GM12801 (cell line): ENCODE data around the gene SURF6.

Experiments used
- CTCF ChIP-seq: IDR thresholded peaks from one replicate; pipeline ENCODE4 v1.5.1; 2011; ENCODE audit warnings: control low read depth; ENCODE audit not compliant: insufficient read length; ENCODE audit errors: extremely low read depth

SURF6 gene

DNA sequence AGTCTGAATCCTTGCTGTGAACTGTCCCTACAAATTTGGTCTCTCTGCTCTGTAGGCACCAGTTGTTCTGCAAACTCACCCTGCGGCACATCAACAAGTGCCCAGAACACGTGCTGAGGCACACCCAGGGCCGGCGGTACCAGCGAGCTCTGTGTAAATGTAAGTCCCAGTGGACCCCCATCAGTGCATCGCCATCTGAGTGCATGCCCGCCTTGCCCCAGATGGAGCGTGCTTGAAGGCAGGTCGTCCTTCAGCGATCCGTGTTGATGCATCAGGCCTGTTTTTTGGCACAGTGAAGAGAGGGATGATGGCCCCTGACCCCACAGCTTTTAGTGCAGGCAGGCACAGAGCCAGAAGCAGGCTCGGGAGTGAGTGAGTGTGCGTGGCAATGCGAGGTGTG lies 21.7 kb upstream of the SURF6 start:
- TF ChIP-seq CTCF = no peak

GRCh38 chr9:133356391-133357091 lies 20.6 kb upstream of the SURF6 start, which contains the start of the genes SURF1 and SURF2:
Gene SURF1 (minus strand): TSS chr9:133356487. CDS start chr9:133356453, 34 bp downstream.
Gene SURF2 (plus strand): TSS chr9:133356550. CDS start chr9:133356593, 43 bp downstream.
- no peak for TF ChIP-seq CTCF

DNA sequence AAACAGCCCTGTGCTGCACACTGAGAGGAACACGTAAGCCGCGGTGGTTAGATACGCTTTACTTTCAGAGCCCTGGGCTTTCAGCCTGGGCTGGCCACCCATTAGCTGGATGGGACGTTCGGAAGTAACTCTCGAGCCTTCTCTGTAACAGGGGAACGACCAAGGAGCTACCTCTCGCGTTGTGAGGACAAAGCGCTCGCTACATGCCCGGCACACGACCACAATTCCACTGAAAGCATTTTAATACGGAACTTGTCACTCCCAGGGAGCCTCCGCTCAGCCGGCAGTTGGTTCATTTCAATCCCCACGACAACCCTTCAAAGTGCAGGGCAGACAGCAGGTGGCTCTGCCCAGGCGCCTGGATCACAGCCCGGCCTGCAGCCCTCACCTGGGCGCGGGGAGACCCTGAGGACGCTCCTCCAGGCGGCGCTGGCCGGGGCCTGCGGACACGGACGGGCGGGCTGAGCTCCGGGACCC lies 19.9 kb upstream of the SURF6 start:
- no peak for TF ChIP-seq CTCF

- TF ChIP-seq CTCF = no peak
Measured at GRCh38 chr9:133354766-133355165, 18.8 kb upstream of the SURF6 start.

- TF ChIP-seq CTCF = no peak
Measured at GRCh38 chr9:133353548-133353947, 17.6 kb upstream of the SURF6 start.

- no peak for TF ChIP-seq CTCF
Measured at GRCh38 chr9:133352635-133353340, 16.8 kb upstream of the SURF6 start.

DNA sequence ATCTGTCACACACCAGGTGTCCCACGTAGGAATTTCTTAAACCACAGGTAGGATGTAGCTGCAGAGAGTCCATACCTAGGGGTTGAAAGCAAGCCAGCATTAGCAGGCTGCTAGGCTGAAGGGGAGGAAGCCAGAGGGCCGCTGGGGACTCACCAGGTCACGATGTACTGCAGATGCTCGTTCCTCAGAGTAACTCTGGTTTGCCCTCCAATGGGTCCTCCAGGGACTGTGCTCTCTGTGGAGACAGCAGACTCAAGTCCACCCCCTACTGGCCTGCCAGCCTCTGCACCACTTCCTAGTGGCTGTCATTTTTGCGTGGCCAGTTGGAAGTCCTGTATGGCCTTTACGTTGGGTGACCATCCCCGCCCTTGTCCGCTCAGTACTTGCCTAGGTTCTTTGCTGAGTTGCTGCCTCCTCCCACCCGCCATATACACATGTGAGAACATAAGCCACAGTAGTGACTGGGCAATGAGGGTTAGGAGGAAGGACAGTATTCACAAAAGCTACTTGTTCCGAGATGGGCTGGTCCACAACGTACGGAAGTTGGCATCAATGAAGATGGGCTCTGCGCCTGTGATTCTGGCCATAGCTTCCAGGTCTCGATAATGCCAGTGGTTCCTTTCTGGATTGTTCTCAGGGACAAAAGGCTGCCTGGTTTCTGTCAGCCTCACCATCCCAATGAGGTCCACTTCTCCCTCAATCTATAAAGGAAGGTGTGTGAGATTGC lies 16.1 kb upstream of the SURF6 start:
- no peak for TF ChIP-seq CTCF
